Fibroblast of skin of back (primary cell): Measurements from ENCODE around the gene STAB2.

Experiments
- DNase-seq: peaks from one replicate; pipeline ENCODE4 v3.0.0-alpha.2; 2013

STAB2 gene

DNA sequence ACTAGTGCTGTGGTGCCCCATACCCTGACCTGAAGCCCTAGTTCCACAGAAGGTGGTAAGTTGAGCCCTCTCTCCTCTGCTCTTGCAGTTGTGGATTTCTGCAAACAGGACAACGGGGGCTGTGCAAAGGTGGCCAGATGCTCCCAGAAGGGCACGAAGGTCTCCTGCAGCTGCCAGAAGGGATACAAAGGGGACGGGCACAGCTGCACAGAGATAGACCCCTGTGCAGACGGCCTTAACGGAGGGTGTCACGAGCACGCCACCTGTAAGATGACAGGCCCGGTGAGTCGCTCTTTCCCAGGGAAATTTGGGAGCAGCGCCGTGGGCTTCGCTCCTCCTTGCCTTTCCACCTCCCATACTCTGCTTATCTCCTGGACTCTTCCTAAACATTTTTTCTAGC lies 161.8 kb downstream of the STAB2 start:
- DNase-seq: no peak

- DNase-seq: no peak
These were observed 164.1 kb downstream of the STAB2 start for GRCh38 chr12:103751171-103751570.

DNA sequence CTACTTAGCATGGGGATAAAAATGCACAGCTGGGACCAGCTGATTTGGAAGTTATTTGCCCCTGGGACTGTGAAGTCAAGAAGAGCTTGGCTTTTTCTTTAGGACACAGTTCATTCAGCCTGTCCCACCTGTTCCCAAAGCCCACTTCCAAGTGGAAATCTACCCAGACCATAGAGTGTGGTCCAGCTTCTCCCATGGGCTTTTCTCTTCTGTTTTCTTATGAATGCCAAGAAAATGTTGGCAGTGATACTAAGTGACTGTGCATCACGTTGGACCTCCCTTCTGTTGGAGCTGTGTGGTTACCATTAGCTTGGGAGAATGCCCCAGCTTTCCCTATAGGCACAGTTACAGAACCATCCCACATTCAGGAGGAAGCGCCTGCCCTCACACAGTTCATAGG lies 164.5 kb downstream of the STAB2 start:
- no peak for DNase-seq

GRCh38 chr12:103755425-103755824 lies 168.4 kb downstream of the STAB2 start:
- DNase-seq: no peak

DNA sequence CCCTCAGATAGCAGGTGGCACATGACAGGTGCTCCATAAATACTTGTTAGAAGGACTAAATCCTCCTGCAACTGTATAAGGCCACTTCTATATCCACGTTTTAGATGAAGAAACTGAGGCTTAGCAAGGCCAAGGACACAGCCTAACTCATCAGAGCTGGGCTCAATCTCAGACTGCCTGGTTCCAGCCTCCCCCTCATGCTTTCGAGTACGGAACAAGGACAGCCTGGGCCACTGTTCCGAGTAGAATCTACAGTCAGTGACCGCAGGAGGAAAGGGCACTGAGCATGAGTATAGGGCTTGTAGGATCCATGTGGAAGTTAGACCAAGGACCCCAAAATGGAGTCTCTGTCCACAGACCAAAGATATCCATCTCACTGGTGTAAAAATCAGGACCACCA lies 169.4 kb downstream of the STAB2 start:
- DNase-seq: no peak

DNA sequence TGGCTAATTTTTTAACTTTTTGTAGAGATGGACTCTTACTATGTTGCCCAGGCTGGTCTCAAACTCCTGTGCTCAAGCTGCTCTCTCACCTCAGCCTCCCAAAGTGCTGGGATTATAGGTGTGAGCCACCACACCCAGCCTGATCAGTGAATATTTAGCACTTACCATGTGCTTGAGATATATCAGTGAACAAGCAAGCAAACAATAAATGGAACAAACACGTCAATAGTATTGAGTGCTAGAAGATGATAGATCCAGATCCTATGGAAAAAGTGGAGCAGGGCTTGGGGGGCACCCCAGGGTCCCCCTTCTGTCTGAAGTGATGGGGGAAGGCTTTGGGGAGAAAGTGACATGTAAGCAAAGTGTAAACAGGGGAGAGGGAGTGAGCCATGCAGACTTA lies 170.2 kb downstream of the STAB2 start:
- DNase-seq: no peak

- DNase-seq: no peak
These were observed 171.4 kb downstream of the STAB2 start for GRCh38 chr12:103758310-103759089.

DNA sequence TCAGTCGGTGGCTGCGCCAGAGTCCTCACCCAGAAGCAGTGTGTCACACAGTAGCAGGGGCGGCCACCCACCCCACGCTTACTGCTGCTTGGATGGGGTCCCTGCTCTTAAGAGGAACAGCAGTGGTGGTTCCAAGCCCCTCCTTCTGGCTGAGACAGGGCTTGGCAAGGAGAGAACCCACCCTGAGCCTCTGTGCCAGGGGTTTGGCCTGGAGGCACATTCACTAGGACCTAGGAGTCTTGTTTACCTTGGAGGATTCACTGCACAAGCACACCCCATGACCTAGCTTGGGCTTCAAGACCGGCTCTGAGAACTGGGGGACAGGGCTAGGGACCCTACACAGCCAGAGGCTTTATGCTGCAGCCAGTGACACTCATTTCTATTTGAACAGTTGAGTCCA lies 175.4 kb downstream of the STAB2 start:
- no peak for DNase-seq

GRCh38 chr12:103765322-103765721 lies 178.2 kb downstream of the STAB2 start:
- no peak for DNase-seq

- DNase-seq: no peak
These were observed 179.0 kb downstream of the STAB2 start for GRCh38 chr12:103766028-103766427.

DNA sequence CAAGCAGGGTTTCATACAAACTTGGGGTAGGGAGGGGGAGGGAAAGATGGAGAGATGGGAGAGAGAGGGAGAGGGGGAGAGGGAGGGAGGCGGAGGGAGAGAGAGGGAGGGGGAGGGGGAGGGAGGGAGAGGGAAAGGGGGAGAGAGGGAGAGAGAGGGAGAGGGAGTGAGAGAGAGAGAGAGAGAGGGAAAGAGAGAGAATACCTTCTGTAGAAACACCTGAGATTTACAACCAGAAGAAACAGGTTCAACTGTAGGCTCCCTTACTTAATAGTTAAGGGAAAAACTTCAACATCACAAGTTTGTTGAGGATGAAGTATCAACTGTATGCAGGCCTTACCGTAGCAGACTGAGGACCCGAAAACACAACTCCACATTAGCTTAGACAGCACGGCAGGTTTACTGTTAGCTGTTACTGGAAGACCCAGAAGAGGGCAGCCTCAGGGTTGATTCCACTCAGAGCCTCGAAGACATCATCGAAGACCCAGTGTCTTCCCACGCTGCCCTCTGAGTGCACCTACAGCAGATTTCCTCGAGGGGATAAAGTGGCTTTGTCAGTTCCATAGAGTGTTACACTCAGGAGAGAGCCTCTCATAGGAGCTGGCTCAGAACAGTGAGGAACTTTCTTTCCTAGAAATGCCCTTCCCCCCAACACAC lies 181.5 kb downstream of the STAB2 start:
- no peak for DNase-seq

DNA sequence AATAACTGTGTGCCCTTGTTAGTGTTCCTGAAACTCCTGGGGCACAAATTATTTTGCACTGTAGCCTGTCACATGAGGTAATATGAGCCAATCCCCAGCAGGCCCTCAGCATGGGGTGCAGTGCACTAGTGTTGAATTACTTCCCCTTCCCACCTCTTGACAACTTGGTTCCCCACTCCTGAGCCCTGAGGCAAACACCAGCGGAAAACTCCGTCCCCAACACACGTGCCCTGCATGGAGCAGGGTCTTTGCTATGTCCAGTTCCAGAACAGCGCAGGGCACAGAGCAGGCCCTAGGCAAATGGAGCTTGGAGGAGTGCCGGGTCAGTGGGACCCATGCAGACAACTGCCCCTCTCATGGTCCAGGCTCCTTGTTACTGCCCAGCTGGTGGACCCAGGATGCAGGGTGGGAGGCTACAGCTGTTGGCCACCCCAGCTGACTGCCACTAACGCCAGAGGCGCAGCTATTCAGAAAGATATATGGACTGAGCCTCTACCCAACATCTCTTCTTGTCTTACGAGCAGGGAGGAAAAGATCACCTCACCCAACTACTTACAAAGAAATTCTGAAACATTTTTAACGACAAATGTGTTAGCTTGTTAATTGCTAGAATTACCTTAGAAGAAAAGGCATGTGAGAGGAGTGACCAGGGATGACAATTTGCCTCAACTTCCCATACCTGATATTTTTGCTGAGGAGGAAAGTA lies 182.3 kb downstream of the STAB2 start:
- no peak for DNase-seq

DNA sequence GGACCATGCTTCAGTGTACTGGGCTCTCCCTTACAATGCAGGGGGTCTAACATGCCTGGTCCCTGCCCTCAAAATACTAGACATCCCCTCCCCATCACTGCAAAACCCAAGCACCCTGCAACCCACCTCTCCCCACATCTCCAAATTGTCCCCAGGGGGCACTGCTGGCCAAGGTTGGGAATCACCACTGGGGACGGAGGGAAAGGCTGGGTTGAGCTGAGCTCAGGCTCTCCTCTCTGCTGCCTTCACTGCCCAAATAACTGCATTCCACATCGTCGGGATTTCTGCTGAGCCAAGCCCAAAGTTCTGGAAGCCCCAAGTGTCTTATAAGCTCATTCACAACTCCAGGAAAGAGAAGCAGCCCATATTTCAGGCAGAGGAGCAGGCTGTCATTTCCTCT lies 184.4 kb downstream of the STAB2 start:
- peak; percentile 50 for DNase-seq

GRCh38 chr12:103772367-103773108 lies 185.5 kb downstream of the STAB2 start:
- no peak for DNase-seq

- DNase-seq: no peak
These were observed 186.2 kb downstream of the STAB2 start for GRCh38 chr12:103773109-103773910.

- DNase-seq: no peak
These were observed 188.0 kb downstream of the STAB2 start for GRCh38 chr12:103774977-103775560.

- DNase-seq: no peak
These were observed 191.7 kb downstream of the STAB2 start for GRCh38 chr12:103778781-103779180.

DNA sequence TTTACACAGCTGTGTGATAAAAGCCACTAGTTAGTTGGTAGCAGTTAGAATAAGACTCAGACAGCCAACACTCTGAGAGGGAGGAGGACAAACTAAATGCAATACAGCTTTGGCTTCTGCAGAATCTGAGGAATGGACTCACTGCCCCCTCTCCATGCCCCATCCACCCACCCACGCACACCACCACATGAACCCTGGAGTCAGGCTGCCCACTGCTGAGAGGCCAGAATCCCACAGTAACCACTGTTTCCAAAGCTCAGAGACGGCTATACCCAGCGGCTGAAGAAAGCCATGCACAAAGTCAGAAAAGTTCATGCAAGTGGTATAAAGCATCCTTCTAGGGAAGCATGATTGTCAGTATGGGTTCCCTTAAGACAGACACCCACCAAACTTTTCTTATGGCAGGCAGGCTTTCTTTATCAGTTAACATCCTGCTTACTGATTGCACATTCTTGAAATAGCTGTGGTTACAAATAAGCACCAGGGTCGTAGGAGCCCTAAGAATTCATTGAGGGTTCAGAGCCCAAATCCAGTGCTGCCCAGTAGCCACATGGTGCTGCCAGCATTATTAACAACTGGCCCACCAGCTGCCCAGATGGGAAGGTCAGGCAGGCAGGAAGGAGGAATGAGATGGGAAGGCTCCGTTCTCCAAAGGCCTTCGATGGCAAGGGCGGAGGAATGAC lies 192.5 kb downstream of the STAB2 start:
- DNase-seq: peak; percentile 34

GRCh38 chr12:103780093-103780440 lies 193.0 kb downstream of the STAB2 start:
- no peak for DNase-seq

DNA sequence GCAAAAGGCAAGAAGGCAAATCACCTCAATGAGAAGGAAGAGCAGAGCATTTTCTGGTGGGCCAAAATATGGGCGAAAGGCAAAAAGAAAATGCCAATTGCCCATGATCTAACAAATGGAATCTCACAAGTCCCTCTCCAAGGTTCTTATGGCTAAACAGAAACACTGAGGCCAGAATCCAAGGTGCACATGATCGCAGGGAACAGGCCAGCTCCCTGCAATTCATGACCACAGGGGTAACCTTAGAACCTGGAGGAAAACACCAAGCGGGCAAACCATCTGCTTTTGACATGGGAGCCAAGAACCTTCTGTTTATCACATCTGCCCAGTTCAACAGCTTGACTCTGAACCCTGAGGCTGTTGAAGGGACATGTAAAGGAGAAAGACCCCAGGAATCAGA lies 193.9 kb downstream of the STAB2 start:
- no peak for DNase-seq

GRCh38 chr12:103782399-103782798 lies 195.3 kb downstream of the STAB2 start:
- DNase-seq: no peak
